GM12872 (cell line): ENCODE results near the gene GPR78.

Experiments used
- CTCF ChIP-seq: IDR thresholded peaks from 3 replicates; pipeline ENCODE4 v1.5.1; 2011; ENCODE audit warnings: low read depth, mild to moderate bottlenecking, low read length, moderate library complexity; ENCODE audit not compliant: insufficient read depth

The GPR78 gene

GRCh38 chr4:8590546-8590880 lies 10.3 kb downstream of the GPR78 start:
- TF ChIP-seq CTCF, result no peak

GRCh38 chr4:8591114-8591513 lies 10.9 kb downstream of the GPR78 start:
- TF ChIP-seq CTCF, result no peak

- no peak for TF ChIP-seq CTCF
These were observed 11.6 kb downstream of the GPR78 start for GRCh38 chr4:8591626-8592365.

- no peak for TF ChIP-seq CTCF
These were observed 12.4 kb downstream of the GPR78 start, which contains the start of gene CPZ for GRCh38 chr4:8592366-8593263. TSS of gene CPZ (plus strand) at chr4:8592765. CDS start at chr4:8592834, 69 bp downstream.

- TF ChIP-seq CTCF, result no peak
These were observed 13.3 kb downstream of the GPR78 start for GRCh38 chr4:8593264-8594096.

GRCh38 chr4:8594097-8595038 lies 14.2 kb downstream of the GPR78 start:
- TF ChIP-seq CTCF, result peak; percentile 65
